ENCODE results near the gene RALBP1. TPM values are rescaled to one million over a fixed set of nuclear protein-coding genes. Genes with fewer than 3 reads are reported as not detected.

Gene RALBP1
- total RNA-seq, 2 donors from 2014 or later, result 59.1 to 64.9 TPM

DNA sequence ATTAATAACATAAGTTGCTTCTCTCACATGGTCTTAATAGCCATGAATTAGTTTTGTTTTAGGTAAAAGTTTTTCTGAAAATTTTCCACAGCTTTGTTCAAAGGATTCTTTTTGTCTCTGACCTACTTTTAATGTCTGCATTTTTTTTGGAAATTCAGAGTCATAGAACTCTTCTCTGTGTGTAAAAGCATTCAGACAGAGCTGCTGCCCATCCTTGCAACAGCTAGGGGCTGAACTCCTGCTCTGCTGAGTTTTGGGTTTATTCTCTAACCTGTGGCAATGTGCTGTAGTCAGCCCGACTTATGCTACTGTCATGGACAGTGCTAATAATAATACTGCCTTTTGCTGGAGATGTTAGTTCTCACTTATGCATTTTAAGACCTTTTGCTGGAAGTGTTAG, 44.1 kb downstream of the RALBP1 start:
- H3K36me3 ChIP-seq, result no peaks in the 10 kb centered on the region
- H3K9ac ChIP-seq (ENCODE audit: low read depth in 2 of 2, low read length in 2 of 2), result no peak overlapping the region
- TF ChIP-seq, protein P1, sequence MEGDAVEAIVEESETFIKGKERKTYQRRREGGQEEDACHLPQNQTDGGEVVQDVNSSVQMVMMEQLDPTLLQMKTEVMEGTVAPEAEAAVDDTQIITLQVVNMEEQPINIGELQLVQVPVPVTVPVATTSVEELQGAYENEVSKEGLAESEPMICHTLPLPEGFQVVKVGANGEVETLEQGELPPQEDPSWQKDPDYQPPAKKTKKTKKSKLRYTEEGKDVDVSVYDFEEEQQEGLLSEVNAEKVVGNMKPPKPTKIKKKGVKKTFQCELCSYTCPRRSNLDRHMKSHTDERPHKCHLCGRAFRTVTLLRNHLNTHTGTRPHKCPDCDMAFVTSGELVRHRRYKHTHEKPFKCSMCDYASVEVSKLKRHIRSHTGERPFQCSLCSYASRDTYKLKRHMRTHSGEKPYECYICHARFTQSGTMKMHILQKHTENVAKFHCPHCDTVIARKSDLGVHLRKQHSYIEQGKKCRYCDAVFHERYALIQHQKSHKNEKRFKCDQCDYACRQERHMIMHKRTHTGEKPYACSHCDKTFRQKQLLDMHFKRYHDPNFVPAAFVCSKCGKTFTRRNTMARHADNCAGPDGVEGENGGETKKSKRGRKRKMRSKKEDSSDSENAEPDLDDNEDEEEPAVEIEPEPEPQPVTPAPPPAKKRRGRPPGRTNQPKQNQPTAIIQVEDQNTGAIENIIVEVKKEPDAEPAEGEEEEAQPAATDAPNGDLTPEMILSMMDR (IDR thresholded peaks at IDR 0.05), result no peak
- no peaks in the 10 kb centered on the region for H3K4me1 ChIP-seq
- no peak overlapping the region for H3K4me3 ChIP-seq
- no peaks in the 10 kb centered on the region for H3K27me3 ChIP-seq
- no peaks in the 10 kb centered on the region for H3K9me3 ChIP-seq
- H3K27ac ChIP-seq, result no peak overlapping the region
- intact Hi-C loops (cut with DNase I), result loop anchor here (10.0 kb wide), 3 partner anchors 125 to 445 kb away; partner anchors contain the start of gene TWSG1
- no peak for DNase-seq

DNA sequence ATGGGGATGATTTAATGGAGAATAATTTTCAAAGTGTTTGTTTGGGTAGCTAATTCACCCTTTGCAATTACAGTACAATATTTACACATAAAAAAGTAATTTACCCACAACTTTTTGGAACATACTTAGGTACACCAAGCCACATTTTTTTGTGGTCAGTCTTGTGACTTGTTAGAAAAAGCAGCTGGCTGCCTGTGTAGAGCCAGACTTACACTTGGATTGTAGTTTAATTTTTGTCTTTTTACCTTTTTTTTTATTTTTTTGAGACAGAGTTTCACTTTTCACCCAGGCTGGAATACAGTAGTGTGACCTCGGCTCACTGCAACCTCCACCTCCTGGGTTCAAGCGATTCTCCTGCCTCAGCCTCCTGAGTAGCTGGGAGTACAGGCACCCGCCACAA, 45.4 kb downstream of the RALBP1 start:
- TF ChIP-seq, protein P1 (IDR thresholded peaks at IDR 0.05), result no peak
- no peak overlapping the region for H3K4me3 ChIP-seq
- no peak overlapping the region for H3K9ac ChIP-seq (ENCODE audit: low read depth in 2 of 2, low read length in 2 of 2)
- no peaks in the 10 kb centered on the region for H3K36me3 ChIP-seq
- no peaks in the 10 kb centered on the region for H3K4me1 ChIP-seq
- DNase-seq, result no peak
- no peaks in the 10 kb centered on the region for H3K9me3 ChIP-seq
- H3K27ac ChIP-seq, result no peak overlapping the region
- H3K27me3 ChIP-seq, result no peaks in the 10 kb centered on the region
- intact Hi-C loops (cut with DNase I), result no loop called here

DNA sequence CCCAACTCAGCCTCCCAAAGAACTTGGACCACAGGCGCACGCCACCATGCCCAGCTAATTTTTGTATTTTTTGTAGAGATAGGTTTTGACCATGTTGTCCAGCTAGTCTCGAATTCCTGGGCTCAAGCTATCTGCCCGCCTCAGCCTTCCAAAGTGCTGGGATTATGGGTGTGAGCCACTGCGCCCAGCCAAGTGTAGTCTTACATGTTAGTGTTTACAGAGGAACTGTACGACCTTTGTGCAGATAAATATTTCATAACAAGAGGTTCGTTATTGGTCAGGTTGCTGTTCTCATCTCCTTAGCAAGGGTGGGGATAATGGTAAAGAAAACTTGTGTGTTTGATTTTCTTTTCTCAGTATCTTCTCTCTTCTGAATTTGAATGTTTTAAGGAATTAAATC, 46.5 kb downstream of the RALBP1 start:
- DNase-seq, result peak; percentile 58
- TF ChIP-seq, protein P1 (IDR thresholded peaks at IDR 0.05), result no peak
- intact Hi-C loops (cut with DNase I), result no loop called here
- Histone ChIP-seq H3K9ac (ENCODE audit: low read depth in 2 of 2, low read length in 2 of 2) (no peak overlapping the region), H3K4me3 (no peak overlapping the region), H3K27ac (no peak overlapping the region), H3K9me3 (no peaks in the 10 kb centered on the region), H3K4me1 (no peaks in the 10 kb centered on the region), H3K36me3 (no peaks in the 10 kb centered on the region), H3K27me3 (no peaks in the 10 kb centered on the region)

DNA sequence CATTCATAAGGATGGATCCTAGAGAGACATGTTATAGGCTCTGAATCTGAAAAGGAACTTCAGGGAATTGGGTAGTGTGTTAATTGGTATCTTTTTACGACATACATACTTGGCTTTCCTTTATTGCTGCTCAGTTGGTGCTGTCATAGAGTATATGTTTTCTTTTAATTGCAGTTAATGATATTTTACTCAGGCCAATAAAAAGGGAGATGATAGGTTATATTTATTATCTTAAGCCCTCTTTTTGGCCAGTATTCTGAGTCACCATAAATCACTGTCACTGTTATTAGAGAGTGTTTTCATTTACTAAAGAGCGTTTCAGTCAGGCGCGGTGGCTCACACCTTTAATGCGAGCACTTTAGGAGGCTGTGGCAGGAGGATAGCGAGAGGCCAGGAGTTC, 47.6 kb downstream of the RALBP1 start:
- TF ChIP-seq, protein P1 (IDR thresholded peaks at IDR 0.05), result no peak
- Histone ChIP-seq H3K9ac (ENCODE audit: low read depth in 2 of 2, low read length in 2 of 2) (no peak overlapping the region), H3K4me3 (no peak overlapping the region), H3K36me3 (no peaks in the 10 kb centered on the region), H3K27me3 (no peaks in the 10 kb centered on the region), H3K4me1 (no peaks in the 10 kb centered on the region), H3K27ac (no peak overlapping the region), H3K9me3 (no peaks in the 10 kb centered on the region)
- intact Hi-C loops (cut with DNase I), result no loop called here
- DNase-seq, result no peak

DNA sequence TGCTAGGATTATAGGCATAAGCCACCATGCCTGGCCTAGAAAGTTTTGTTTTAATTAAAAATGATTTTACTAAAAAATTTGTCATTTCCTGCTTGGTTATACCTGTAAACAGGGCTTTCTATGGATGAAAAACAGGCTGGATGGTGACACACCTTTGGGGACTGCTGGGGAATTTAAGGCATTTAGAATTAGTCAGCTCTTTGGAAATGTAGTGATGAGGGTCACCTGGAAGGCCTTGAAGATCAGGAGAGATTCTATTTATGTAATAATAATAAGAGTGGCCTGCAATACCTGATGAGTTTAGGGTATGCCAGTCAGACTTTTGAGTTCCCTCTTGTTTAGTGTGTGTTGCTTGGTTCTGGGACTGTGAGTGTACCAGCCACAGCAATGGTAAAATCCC, 51.1 kb downstream of the RALBP1 start:
- no peak overlapping the region for H3K4me3 ChIP-seq
- no peak overlapping the region for H3K9ac ChIP-seq (ENCODE audit: low read depth in 2 of 2, low read length in 2 of 2)
- no peak overlapping the region for H3K27ac ChIP-seq
- H3K4me1 ChIP-seq, result no peaks in the 10 kb centered on the region
- TF ChIP-seq, protein P1 (IDR thresholded peaks at IDR 0.05), result no peak
- H3K36me3 ChIP-seq, result no peaks in the 10 kb centered on the region
- no peaks in the 10 kb centered on the region for H3K27me3 ChIP-seq
- no peak for DNase-seq
- H3K9me3 ChIP-seq, result no peaks in the 10 kb centered on the region
- intact Hi-C loops (cut with DNase I), result no loop called here
